ENCODE data around the gene RAB43. TPM values are rescaled to one million over a fixed set of nuclear protein-coding genes. Genes with fewer than 3 reads are reported as not detected.
"Not testable (repeated sequence)": the region's sequence is repeated elsewhere in the genome, so short reads cannot be mapped to it uniquely, and the experiment has no call there.

Gene RAB43
- total and polyA plus RNA-seq, 12 donors, result 0.96 to 8.2 (median 4.0) TPM

DNA sequence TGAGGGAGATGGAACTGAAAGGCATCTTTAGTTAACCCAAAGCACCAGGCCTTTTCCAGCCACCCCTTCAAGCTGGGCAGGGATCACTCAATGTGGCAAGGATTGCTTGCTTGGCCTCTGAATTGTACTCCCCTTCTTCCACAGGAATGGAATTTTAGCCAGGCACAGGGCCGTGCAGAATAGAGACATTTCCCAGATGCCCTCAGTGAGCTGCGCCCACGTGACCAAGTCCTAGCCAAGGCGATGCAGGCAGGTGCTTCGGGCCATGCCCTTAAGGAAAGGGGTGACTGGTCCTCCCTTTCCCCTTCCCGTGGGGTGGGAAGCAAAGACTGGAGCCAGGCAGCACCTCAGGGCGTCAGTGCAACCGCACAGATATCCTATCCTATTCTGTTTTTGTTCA, 43.1 kb downstream of the RAB43 start:
- WGBS, 2 donors, result 61 to 62% methylated on average over 8 of the region's 8 CpGs
- H3K4me1 ChIP-seq, result peaks cover 0 to 5% (median 0%) of the 10 kb centered on the region in 9 donors
- no peak overlapping the region for H3K4me3 ChIP-seq
- TF ChIP-seq, protein P1, sequence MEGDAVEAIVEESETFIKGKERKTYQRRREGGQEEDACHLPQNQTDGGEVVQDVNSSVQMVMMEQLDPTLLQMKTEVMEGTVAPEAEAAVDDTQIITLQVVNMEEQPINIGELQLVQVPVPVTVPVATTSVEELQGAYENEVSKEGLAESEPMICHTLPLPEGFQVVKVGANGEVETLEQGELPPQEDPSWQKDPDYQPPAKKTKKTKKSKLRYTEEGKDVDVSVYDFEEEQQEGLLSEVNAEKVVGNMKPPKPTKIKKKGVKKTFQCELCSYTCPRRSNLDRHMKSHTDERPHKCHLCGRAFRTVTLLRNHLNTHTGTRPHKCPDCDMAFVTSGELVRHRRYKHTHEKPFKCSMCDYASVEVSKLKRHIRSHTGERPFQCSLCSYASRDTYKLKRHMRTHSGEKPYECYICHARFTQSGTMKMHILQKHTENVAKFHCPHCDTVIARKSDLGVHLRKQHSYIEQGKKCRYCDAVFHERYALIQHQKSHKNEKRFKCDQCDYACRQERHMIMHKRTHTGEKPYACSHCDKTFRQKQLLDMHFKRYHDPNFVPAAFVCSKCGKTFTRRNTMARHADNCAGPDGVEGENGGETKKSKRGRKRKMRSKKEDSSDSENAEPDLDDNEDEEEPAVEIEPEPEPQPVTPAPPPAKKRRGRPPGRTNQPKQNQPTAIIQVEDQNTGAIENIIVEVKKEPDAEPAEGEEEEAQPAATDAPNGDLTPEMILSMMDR (IDR thresholded peaks at IDR 0.05), result no peak
- no peaks in the 10 kb centered on the region for H3K9me3 ChIP-seq
- H3K27ac ChIP-seq, result no peak overlapping the region
- H3K27me3 ChIP-seq, result no peaks in the 10 kb centered on the region
- H3K36me3 ChIP-seq, result no peaks in the 10 kb centered on the region
- ATAC-seq (peak in 5 of 8 donors; percentile 35 to 75 (median 56)), DNase-seq (no peak)
- intact Hi-C loops (cut with DNase I), result loop anchor here in 1 of 10 donors (10.0 kb wide), 1 partner anchor 104 kb away; no protein-coding TSS in a partner anchor

DNA sequence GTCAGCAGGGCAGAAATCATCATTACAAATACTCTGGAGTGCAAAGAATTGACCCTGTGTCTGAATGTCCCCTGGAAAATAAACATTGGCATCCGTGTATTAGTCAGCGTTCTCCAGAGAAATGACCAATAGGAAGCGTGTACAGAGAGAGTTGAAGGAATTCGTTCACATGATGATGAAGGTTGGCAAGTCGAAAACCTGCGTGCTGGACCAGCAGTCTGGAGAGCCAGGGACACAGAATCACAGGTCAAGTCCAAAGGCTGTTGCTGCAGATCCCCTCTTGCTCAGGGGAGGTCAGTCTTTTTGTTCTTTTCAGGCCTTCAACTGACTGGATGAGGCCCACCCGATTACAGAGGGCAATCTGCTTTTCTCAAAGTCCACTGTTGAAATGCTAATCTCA, 44.4 kb downstream of the RAB43 start:
- no peaks in the 10 kb centered on the region for H3K9me3 ChIP-seq
- WGBS, 2 donors, result 85 to 88% methylated on average over 7 of the region's 7 CpGs
- ATAC-seq (no peak), DNase-seq (no peak)
- TF ChIP-seq, protein P1 (IDR thresholded peaks at IDR 0.05), result no peak
- H3K4me3 ChIP-seq, result no peak overlapping the region
- H3K36me3 ChIP-seq, result no peaks in the 10 kb centered on the region
- peaks cover 0 to 5% (median 0%) of the 10 kb centered on the region in 9 donors for H3K4me1 ChIP-seq
- H3K27ac ChIP-seq, result no peak overlapping the region
- H3K27me3 ChIP-seq, result no peaks in the 10 kb centered on the region
- intact Hi-C loops (cut with DNase I), result loop anchor here in 1 of 10 donors (10.0 kb wide), 1 partner anchor 102 kb away; no protein-coding TSS in a partner anchor

DNA sequence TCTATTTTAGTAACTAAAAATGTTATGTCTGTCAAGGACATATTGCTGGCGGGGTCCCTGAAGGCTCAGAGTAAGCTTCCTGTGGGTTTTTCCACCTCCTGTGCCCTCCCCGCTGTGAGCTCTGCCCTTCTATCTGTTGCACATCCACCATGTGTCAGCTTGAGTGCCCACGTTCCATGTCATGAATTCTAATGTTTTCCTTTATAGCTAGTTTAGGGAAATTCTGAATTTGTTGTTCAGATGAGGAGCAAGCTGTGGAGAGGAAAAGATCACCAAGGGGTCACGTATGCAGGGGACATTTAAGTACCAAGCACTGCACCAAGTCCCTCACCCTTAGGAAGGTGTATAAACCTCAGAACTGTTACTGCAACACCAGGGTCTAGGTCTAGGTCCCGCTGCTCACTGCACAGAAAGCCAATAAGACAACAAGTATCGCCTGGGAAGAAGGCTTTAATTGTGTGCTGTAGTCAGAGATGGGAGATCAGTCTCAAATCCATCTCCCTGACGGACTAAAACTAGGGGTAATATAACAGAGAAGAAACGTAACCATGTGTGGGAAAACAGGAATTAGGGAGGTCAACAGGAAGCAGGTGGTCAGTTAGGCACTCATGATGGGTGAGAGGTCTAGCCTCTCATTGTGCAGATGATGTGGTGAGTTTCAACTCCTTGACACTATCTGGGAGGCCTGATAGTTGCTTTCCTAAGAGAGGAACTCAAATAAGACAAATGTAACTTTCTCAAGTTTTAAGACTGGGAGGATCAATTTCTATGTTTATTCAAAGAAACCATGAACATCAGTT, 51.3 kb downstream of the RAB43 start:
- no peak for DNase-seq
- WGBS, 2 donors, result 82 to 89% methylated on average over 8 of the region's 8 CpGs
- Histone ChIP-seq H3K4me1 (peaks cover 0 to 12% (median 7%) of the 10 kb centered on the region in 9 donors), H3K9me3 (peaks cover 0 to 4% (median 0%) of the 10 kb centered on the region in 11 donors), H3K27me3 (no peaks in the 10 kb centered on the region), H3K36me3 (no peaks in the 10 kb centered on the region), H3K4me3 (no peak overlapping the region), H3K27ac (no peak overlapping the region)
- intact Hi-C loops (cut with DNase I), result loop anchor here in 1 of 10 donors (10.0 kb wide), 1 partner anchor 95 kb away; no protein-coding TSS in a partner anchor
- TF ChIP-seq, protein P1 (IDR thresholded peaks at IDR 0.05), result no peak
- ATAC-seq, result no peak

GRCh38 chr3:129069313-129070085, 52.1 kb downstream of the RAB43 start:
- intact Hi-C loops (cut with DNase I), result loop anchor here in 1 of 10 donors (10.0 kb wide), 1 partner anchor 95 kb away; no protein-coding TSS in a partner anchor
- ATAC-seq, H3K36me3 ChIP-seq, H3K27me3 ChIP-seq, H3K4me3 ChIP-seq, DNase-seq, H3K27ac ChIP-seq, H3K9me3 ChIP-seq: not testable (repeated sequence)
- H3K4me1 ChIP-seq, result peaks cover 0 to 12% (median 7%) of the 10 kb centered on the region in 9 donors
- 79 to 82% methylated on average over 13 of the region's 13 CpGs for WGBS, 2 donors
